Immature natural killer cell (primary cell): ENCODE data around the gene GCNT2. TPM values are rescaled to one million over a fixed set of nuclear protein-coding genes. Genes with fewer than 3 reads are reported as not detected.
"Not testable (repeated sequence)": the region's sequence is repeated elsewhere in the genome, so short reads cannot be mapped to it uniquely, and the experiment has no call there.

Source experiments
- DNase-seq, 3 donors: peaks; one replicate each; pipeline ENCODE4 v3.0.0; 2022; ENCODE audit warnings: mixed read lengths in 1 of 3
- H3K27ac Mint-ChIP-seq, 6 donors: one replicate each; pipeline ENCODE4 v1.8.0; 2020; ENCODE audit warnings: mixed read lengths in 6 of 6, mild to moderate bottlenecking in 5 of 6, inconsistent platforms in 4 of 6, moderate library complexity in 3 of 6
- H3K27me3 Mint-ChIP-seq, 3 donors: one replicate each; pipeline ENCODE4 v1.8.0; 2020 to 2021; ENCODE audit warnings: low read depth in 3 of 3, mild to moderate bottlenecking in 3 of 3, mixed read lengths in 3 of 3, moderate library complexity in 3 of 3, inconsistent platforms in 1 of 3
- H3K36me3 Mint-ChIP-seq, 3 donors: one replicate each; pipeline ENCODE4 v1.8.0; 2020; ENCODE audit warnings: mixed read lengths in 3 of 3, inconsistent platforms in 2 of 3, mild to moderate bottlenecking in 2 of 3
- H3K4me1 Mint-ChIP-seq, 2 donors: one replicate each; pipeline ENCODE4 v1.8.0; 2020; ENCODE audit warnings: inconsistent platforms in 2 of 2, mild to moderate bottlenecking in 2 of 2, mixed read lengths in 2 of 2, moderate library complexity in 1 of 2
- H3K4me3 Mint-ChIP-seq, 5 donors: one replicate each; pipeline ENCODE4 v1.8.0; 2020; ENCODE audit warnings: mild to moderate bottlenecking in 5 of 5, mixed read lengths in 5 of 5, inconsistent platforms in 3 of 5, moderate library complexity in 3 of 5
- H3K9me3 Mint-ChIP-seq, 6 donors: one replicate each; pipeline ENCODE4 v1.8.0; 2020; ENCODE audit warnings: mild to moderate bottlenecking in 6 of 6, mixed read lengths in 6 of 6, inconsistent platforms in 4 of 6, moderate library complexity in 3 of 6
- polyA plus RNA-seq, 3 donors: library from polyadenylated mRNA; unstranded; fragments of 300-500 nt; fragmentation: Illumina TruSeq; gene quantifications; one replicate each; pipeline ENCODE4 v1.2.3, GENCODE V29; 2021

The GCNT2 gene
- polyA plus RNA-seq, 3 donors from 2014 or later = 0.47 to 0.64 TPM; not detected in 1

DNA sequence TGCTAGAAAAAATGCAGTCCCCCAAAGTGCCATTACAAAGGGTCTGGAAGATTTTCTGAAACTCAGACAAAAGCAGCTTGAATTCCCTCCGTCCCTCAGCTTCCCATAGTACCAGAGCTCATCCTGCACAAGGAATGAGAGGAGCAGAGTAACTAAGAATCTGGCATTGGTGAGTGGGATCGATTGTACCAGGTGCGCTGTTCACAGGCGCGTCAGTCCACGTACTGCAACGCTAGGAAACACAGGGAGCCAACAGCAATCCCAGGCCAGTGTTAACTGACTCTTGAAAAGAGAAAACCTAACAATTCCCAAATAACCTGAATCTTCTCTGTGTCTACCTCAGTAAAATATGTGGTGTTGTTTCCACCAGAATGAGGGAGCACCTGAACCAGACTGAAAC lies 77.9 kb downstream of the GCNT2 start:
- no peaks in the 10 kb centered on the region for H3K36me3 Mint-ChIP-seq
- no peak for DNase-seq
- peaks cover 3 to 8% (median 6%) of the 10 kb centered on the region in 3 donors for H3K27me3 Mint-ChIP-seq
- no peak overlapping the region for H3K4me3 Mint-ChIP-seq
- no peaks in the 10 kb centered on the region for H3K9me3 Mint-ChIP-seq
- no peaks in the 10 kb centered on the region for H3K4me1 Mint-ChIP-seq
- H3K27ac Mint-ChIP-seq = no peak overlapping the region

DNA sequence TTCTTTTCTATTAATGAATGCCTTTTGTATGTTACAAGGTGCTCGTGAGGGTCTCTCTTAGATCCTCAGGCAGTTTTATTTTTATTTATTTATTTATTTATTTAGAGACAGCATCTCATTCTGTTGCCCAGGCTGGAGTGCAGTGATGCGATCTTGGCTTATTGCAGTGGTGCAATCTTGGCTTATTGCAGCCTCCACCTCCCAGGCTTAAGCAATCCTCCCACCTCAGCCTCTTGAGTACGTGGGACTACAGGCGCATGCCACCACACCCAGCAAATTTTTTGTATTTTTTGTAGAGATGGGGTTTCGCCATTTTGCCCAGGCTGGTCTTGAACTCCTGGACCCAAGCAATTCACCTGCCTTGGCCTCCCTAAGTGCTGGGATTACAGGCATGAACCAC lies 79.5 kb downstream of the GCNT2 start:
- not testable (repeated sequence) for H3K9me3 Mint-ChIP-seq, H3K36me3 Mint-ChIP-seq, H3K4me1 Mint-ChIP-seq, DNase-seq, H3K4me3 Mint-ChIP-seq, H3K27me3 Mint-ChIP-seq, H3K27ac Mint-ChIP-seq

DNA sequence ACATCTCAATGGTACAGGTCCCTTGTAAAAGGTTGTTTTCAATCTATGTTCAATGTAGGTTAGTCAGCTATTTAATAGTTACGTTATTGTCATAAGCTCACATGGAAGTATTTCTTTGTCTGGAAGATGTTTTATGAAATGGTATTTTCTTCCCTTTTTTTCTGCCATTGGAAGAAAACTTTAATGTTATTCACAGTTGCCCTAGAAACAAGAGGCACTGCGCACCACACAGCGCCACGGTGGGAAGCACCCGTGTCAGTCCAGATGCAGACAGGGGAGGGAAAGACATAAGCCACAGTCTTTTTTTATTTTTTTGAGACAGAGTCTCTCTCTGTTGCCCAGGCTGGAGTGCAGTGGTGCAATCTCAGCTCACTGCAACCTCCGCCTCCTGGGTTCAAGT lies 82.1 kb downstream of the GCNT2 start:
- H3K4me3 Mint-ChIP-seq = no peak overlapping the region
- H3K27me3 Mint-ChIP-seq = peaks cover 2 to 7% (median 3%) of the 10 kb centered on the region in 3 donors
- H3K36me3 Mint-ChIP-seq = no peaks in the 10 kb centered on the region
- H3K4me1 Mint-ChIP-seq = no peaks in the 10 kb centered on the region
- H3K9me3 Mint-ChIP-seq = no peaks in the 10 kb centered on the region
- DNase-seq = no peak
- no peak overlapping the region for H3K27ac Mint-ChIP-seq

GRCh38 chr6:10609038-10609437 lies 87.9 kb downstream of the GCNT2 start:
- Mint-ChIP-seq H3K27ac (no peak overlapping the region), H3K27me3 (peaks cover 2 to 5% (median 3%) of the 10 kb centered on the region in 3 donors), H3K4me3 (no peak overlapping the region), H3K9me3 (no peaks in the 10 kb centered on the region), H3K36me3 (peaks cover 0 to 8% (median 4%) of the 10 kb centered on the region in 3 donors), H3K4me1 (peaks cover 0 to 3% of the 10 kb centered on the region in 2 donors)
- DNase-seq = no peak

DNA sequence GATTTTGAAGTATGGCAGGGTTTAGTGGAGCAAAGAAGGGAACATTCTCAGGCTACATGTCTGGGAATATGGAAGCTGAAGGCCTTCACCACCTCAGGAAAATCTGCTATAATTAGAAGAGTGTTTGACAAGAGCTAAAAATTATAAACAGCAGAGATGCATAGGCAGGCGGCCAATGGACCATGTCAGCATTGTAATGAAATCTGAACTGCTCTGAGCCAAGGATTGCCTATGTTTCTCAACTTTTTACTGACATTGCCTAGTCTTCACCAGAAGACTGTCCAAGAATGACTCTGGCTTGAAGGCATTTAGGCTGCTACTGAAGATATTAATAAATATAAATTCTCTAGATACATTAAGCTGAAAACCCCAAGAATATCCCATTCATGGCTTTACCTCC lies 89.1 kb downstream of the GCNT2 start:
- peaks cover 0 to 8% (median 4%) of the 10 kb centered on the region in 3 donors for H3K36me3 Mint-ChIP-seq
- H3K27ac Mint-ChIP-seq = no peak overlapping the region
- peaks cover 5 to 13% of the 10 kb centered on the region in 2 donors for H3K4me1 Mint-ChIP-seq
- no peak for DNase-seq
- H3K27me3 Mint-ChIP-seq = peaks cover 0 to 5% (median 3%) of the 10 kb centered on the region in 3 donors
- H3K9me3 Mint-ChIP-seq = no peaks in the 10 kb centered on the region
- no peak overlapping the region for H3K4me3 Mint-ChIP-seq

GRCh38 chr6:10612161-10612560 lies 91.0 kb downstream of the GCNT2 start:
- Mint-ChIP-seq H3K36me3 (peaks cover 0 to 8% (median 4%) of the 10 kb centered on the region in 3 donors), H3K4me1 (peaks cover 18 to 27% of the 10 kb centered on the region in 2 donors), H3K27me3 (peaks cover 0 to 5% (median 2%) of the 10 kb centered on the region in 3 donors), H3K27ac (no peak overlapping the region), H3K4me3 (no peak overlapping the region), H3K9me3 (no peaks in the 10 kb centered on the region)
- DNase-seq = no peak

GRCh38 chr6:10613077-10613476 lies 91.9 kb downstream of the GCNT2 start:
- H3K27me3 Mint-ChIP-seq = peaks cover 0 to 5% (median 2%) of the 10 kb centered on the region in 3 donors
- no peak overlapping the region for H3K27ac Mint-ChIP-seq
- no peak overlapping the region for H3K4me3 Mint-ChIP-seq
- no peak for DNase-seq
- H3K4me1 Mint-ChIP-seq = peaks cover 18 to 30% of the 10 kb centered on the region in 2 donors
- H3K36me3 Mint-ChIP-seq = peaks cover 0 to 8% (median 4%) of the 10 kb centered on the region in 3 donors
- no peaks in the 10 kb centered on the region for H3K9me3 Mint-ChIP-seq

DNA sequence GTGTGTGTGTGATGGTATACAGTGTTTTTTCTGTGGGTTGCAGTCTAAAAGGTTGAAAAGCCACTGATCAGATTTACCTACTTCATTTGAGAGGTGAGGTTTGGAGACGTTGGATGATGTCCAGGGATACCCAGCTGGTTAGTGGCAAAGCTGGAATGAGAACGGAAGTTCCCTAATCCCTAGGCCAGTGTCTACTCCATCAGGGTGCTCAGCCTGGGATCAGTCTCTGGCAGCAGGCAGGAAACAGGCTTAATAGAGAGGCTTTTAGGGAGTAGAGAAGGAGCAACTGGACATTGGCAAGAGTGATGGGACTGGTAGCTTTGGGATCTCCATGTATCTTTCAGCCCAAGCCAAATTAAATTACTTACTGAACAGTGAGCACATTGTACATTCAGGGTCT lies 92.6 kb downstream of the GCNT2 start:
- DNase-seq = no peak
- Mint-ChIP-seq H3K9me3 (no peaks in the 10 kb centered on the region), H3K36me3 (peaks cover 0 to 8% (median 4%) of the 10 kb centered on the region in 3 donors), H3K27me3 (peaks cover 0 to 4% (median 2%) of the 10 kb centered on the region in 3 donors), H3K4me3 (no peak overlapping the region), H3K4me1 (peaks cover 18 to 32% of the 10 kb centered on the region in 2 donors), H3K27ac (peak overlapping the region in 1 of 6 donors; percentile 68)

DNA sequence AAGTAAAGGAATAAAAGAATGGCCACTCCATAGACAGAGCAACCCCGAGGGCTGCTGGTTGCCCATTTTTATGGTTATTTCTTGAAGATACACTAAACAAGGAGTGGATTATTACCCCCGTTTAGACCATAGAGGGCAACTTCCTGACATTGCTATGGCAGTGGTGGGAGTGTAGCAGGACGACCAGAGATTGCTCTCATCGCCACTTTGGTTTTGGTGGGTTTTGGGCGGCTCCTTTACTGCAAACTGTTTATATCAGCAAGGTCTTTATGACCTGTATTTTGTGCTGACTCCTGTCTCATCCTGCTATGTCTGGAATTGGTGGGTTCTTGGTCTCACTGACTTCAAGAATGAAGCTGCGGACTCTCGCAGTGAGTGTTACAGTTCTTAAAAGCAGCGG lies 94.5 kb downstream of the GCNT2 start:
- peaks cover 1 to 3% (median 2%) of the 10 kb centered on the region in 3 donors for H3K27me3 Mint-ChIP-seq
- no peaks in the 10 kb centered on the region for H3K36me3 Mint-ChIP-seq
- peak overlapping the region; percentile 46 to 78 (median 68) for H3K4me3 Mint-ChIP-seq
- DNase-seq = peak; percentile 10 to 50 (median 19)
- peak overlapping the region in 4 of 6 donors; percentile 2 to 72 (median 12) for H3K27ac Mint-ChIP-seq
- peaks cover 18 to 32% of the 10 kb centered on the region in 2 donors for H3K4me1 Mint-ChIP-seq
- no peaks in the 10 kb centered on the region for H3K9me3 Mint-ChIP-seq

DNA sequence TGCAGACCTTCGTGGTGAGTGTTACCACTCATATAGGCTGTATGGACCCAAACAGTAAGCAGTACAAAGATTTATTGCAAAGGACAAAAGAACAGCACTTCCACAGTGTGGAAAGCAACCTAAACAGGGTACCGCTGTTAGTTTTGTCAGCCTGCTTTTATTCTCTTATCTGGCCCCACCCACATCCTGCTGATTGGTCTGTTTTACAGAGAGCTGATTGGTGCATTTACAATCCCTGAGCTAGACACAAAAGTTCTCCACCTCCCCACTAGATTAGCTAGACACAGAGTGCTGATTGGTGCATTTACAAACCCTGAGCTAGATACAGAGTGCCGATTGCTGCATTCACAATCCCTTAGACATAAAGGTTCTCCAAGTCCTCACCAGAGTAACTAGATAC lies 95.1 kb downstream of the GCNT2 start:
- peaks cover 18 to 32% of the 10 kb centered on the region in 2 donors for H3K4me1 Mint-ChIP-seq
- H3K36me3 Mint-ChIP-seq, H3K27me3 Mint-ChIP-seq, H3K9me3 Mint-ChIP-seq: not testable (repeated sequence)
- peak overlapping the region in 4 of 6 donors; percentile 2 to 72 (median 12) for H3K27ac Mint-ChIP-seq
- peak overlapping the region; percentile 46 to 78 (median 68) for H3K4me3 Mint-ChIP-seq
- peak in 1 of 3 donors; percentile 5 for DNase-seq

GRCh38 chr6:10617008-10617696 lies 96.0 kb downstream of the GCNT2 start:
- H3K9me3 Mint-ChIP-seq = no peaks in the 10 kb centered on the region
- H3K36me3 Mint-ChIP-seq = peaks cover 0 to 8% (median 0%) of the 10 kb centered on the region in 3 donors
- H3K4me1 Mint-ChIP-seq = peaks cover 18 to 32% of the 10 kb centered on the region in 2 donors
- H3K27me3 Mint-ChIP-seq = peaks cover 1 to 3% (median 2%) of the 10 kb centered on the region in 3 donors
- no peak for DNase-seq
- H3K4me3 Mint-ChIP-seq = no peak overlapping the region
- no peak overlapping the region for H3K27ac Mint-ChIP-seq

DNA sequence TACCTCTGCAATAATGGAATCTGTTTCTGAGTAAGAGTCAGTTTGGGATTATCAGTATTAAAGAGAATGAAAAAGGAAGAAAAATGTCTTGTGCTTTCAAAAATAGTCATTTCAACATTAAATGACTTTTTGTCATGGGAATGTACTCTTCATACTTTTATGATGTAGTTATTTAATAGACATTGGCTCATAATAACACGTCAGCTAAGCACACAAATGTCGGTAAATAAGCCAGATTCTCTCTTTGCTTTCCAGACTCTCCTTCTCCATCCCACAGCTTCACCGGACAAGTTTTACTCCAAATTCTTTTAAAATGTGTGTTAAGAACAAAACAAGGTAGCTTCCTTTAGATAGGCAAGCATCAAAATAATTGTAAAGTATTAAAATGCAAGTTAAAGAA lies 97.3 kb downstream of the GCNT2 start:
- H3K27ac Mint-ChIP-seq = no peak overlapping the region
- DNase-seq = no peak
- H3K27me3 Mint-ChIP-seq = peaks cover 0 to 2% (median 1%) of the 10 kb centered on the region in 3 donors
- no peaks in the 10 kb centered on the region for H3K9me3 Mint-ChIP-seq
- H3K4me1 Mint-ChIP-seq = peaks cover 18 to 32% of the 10 kb centered on the region in 2 donors
- peaks cover 0 to 12% (median 0%) of the 10 kb centered on the region in 3 donors for H3K36me3 Mint-ChIP-seq
- H3K4me3 Mint-ChIP-seq = no peak overlapping the region

DNA sequence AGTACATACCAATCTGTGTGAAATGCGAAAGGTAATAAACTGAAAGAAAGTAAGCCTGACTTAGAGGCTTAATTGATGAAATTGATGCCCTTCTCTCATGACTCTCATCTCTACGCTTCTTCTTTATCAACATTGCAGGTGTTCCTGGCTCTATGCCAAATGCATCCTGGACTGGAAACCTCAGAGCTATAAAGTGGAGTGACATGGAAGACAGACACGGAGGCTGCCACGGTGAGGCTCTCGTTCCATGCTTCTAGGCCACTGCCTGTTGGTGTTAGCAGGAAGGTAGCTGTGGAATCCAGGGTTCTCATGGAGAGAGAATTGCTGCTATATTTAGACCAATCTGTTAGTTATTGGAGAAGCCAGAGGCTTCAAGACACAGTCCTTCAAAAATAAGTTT lies 100.1 kb downstream of the GCNT2 start:
- H3K4me1 Mint-ChIP-seq = peaks cover 7 to 19% of the 10 kb centered on the region in 2 donors
- H3K9me3 Mint-ChIP-seq = no peaks in the 10 kb centered on the region
- H3K36me3 Mint-ChIP-seq = peaks cover 0 to 22% (median 5%) of the 10 kb centered on the region in 3 donors
- H3K27me3 Mint-ChIP-seq = peaks cover 0 to 4% (median 0%) of the 10 kb centered on the region in 3 donors
- H3K27ac Mint-ChIP-seq = no peak overlapping the region
- no peak overlapping the region for H3K4me3 Mint-ChIP-seq
- no peak for DNase-seq

GRCh38 chr6:10621847-10622246 lies 100.7 kb downstream of the GCNT2 start:
- peaks cover 0 to 4% (median 0%) of the 10 kb centered on the region in 3 donors for H3K27me3 Mint-ChIP-seq
- H3K36me3 Mint-ChIP-seq = peaks cover 0 to 22% (median 5%) of the 10 kb centered on the region in 3 donors
- no peaks in the 10 kb centered on the region for H3K9me3 Mint-ChIP-seq
- H3K4me3 Mint-ChIP-seq = no peak overlapping the region
- no peak overlapping the region for H3K27ac Mint-ChIP-seq
- DNase-seq = no peak
- peaks cover 4 to 14% of the 10 kb centered on the region in 2 donors for H3K4me1 Mint-ChIP-seq
